GM12865 (cell line): ENCODE data around the gene TBXT.

Experiments used
- DNase-seq: peaks from one replicate; pipeline ENCODE4 v3.0.0; 2010; ENCODE audit warnings: low read depth
- H3K4me3 ChIP-seq: 2 replicates; pipeline ENCODE4 v1.5.1; 2011; ENCODE audit warnings: mild to moderate bottlenecking, low read depth, low read length, control low read depth
- CTCF ChIP-seq: IDR thresholded peaks from 2 replicates; pipeline ENCODE4 v1.5.1; 2011; ENCODE audit warnings: low read length, control low read depth, low read depth, inconsistent platforms; ENCODE audit not compliant: insufficient read depth; ENCODE audit errors: missing control alignments

Gene TBXT

GRCh38 chr6:166203003-166203640 is 35.5 kb upstream of the TBXT start:
- no peak for DNase-seq
- H3K4me3 ChIP-seq, result no peak overlapping the region
- TF ChIP-seq CTCF, result no peak

- no peak for TF ChIP-seq CTCF
- peak; percentile 64 for DNase-seq
- H3K4me3 ChIP-seq, result peak overlapping the region; percentile 10; the same call in 1 of the 2 replicates
Measured at GRCh38 chr6:166202321-166202733, 34.7 kb upstream of the TBXT start.

- no peak overlapping the region for H3K4me3 ChIP-seq
- DNase-seq, result no peak
- no peak for TF ChIP-seq CTCF
Measured at GRCh38 chr6:166201878-166202277, 34.2 kb upstream of the TBXT start.

DNA sequence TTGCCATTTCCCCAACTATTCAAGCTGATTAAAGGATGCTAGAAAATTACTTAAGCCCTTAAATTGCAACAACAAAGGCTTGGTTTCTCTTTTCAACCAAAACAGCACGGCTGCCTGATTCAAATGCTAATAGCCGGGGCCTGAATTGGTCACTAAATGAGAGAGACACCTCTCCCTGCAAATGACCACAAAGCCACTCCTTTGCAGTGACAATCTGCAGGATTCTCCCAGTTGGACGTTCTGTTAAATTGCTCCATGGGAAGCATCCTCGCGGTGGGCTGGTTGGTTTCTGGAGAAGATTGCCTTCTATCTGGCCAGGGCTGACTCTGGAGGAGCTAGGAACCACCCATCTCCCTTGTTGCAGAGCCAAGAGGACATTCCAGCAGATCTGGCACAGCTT is 29.7 kb upstream of the TBXT start:
- DNase-seq, result no peak

DNA sequence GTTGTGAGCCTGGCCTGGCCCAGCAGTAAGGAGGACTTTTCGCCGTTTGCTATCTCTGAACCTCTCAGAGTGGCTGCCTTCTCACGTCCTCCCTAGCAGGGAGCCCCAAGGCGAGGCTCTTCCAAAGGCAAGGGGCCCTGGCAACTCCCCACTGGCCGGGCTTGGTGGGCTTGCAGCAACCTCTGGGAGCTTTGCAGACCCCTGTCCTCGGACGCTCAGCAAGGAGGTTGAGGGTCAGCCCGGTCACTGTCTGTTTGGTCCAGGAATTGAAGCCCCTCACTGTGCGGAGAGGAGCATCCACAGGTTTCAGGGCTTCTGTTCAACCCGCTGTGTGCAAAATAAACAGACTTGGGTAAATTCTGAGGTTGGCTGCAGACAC is 28.2 kb upstream of the TBXT start:
- H3K4me3 ChIP-seq, result no peak overlapping the region
- TF ChIP-seq CTCF, result no peak
- no peak for DNase-seq

More for the DNA sequence above, 29.7 kb upstream of the TBXT start:
- no peak for TF ChIP-seq CTCF
- H3K4me3 ChIP-seq, result no peak overlapping the region

GRCh38 chr6:166194914-166195859 is 27.5 kb upstream of the TBXT start:
- DNase-seq, result peak; percentile 59
- no peak overlapping the region for H3K4me3 ChIP-seq
- no peak for TF ChIP-seq CTCF
